Measurements from ENCODE around the gene GALNT18. TPM values are rescaled to one million over a fixed set of nuclear protein-coding genes. Genes with fewer than 3 reads are reported as not detected.

GALNT18 gene
- total and polyA plus RNA-seq, 4 donors, result 2.1 to 11.0 (median 3.8) TPM

GRCh38 chr11:11409901-11410300 lies 211.9 kb downstream of the GALNT18 start (continued):
- no peak for TF ChIP-seq REST (IDR thresholded peaks at IDR 0.05)
- TF ChIP-seq EGR1 (IDR thresholded peaks at IDR 0.05; ENCODE audit: low read depth in 2 of 2), result no peak
- TF ChIP-seq JUND (IDR thresholded peaks at IDR 0.05), result no peak
- TF ChIP-seq RAD21 (IDR thresholded peaks at IDR 0.05), result no peak

GRCh38 chr11:11409224-11409623 lies 212.6 kb downstream of the GALNT18 start:
- Histone ChIP-seq H3K9me3 (ENCODE audit: control insufficient read depth in 4 of 4, low read length in 3 of 4) (no peaks in the 10 kb centered on the region), H3K4me3 (ENCODE audit: low read depth in 1 of 3, low read length in 3 of 3) (no peak overlapping the region), H3K27ac (ENCODE audit: low read depth in 1 of 2, low read length in 2 of 2) (no peak overlapping the region), H3K27me3 (ENCODE audit: control insufficient read depth in 4 of 4, insufficient read depth in 4 of 4, low read length in 3 of 4) (no peaks in the 10 kb centered on the region), H3K4me1 (ENCODE audit: control insufficient read depth in 4 of 4, insufficient read depth in 4 of 4, low read length in 3 of 4) (peaks cover 2 to 30% (median 20%) of the 10 kb centered on the region in 4 donors), H3K36me3 (ENCODE audit: control insufficient read depth in 4 of 4, insufficient read depth in 3 of 4, low read depth in 1 of 4, low read length in 3 of 4) (no peaks in the 10 kb centered on the region), H3K9ac (ENCODE audit: low read depth in 1 of 2, low read length in 2 of 2) (no peak overlapping the region)
- no peak for TF ChIP-seq YY1 (IDR thresholded peaks at IDR 0.05)
- TF ChIP-seq HNF4G (IDR thresholded peaks at IDR 0.05), result no peak
- no peak for TF ChIP-seq FOXA2 (IDR thresholded peaks at IDR 0.05)
- no peak for TF ChIP-seq ATF3 (IDR thresholded peaks at IDR 0.05)
- no peak for TF ChIP-seq RXRA (IDR thresholded peaks at IDR 0.05)
- TF ChIP-seq TAF1 (conservative IDR thresholded peaks at IDR 0.05), result no peak
- TF ChIP-seq NR2F2 (IDR thresholded peaks at IDR 0.05), result no peak
- no peak for TF ChIP-seq ZBTB33 (IDR thresholded peaks at IDR 0.05)
- TF ChIP-seq JUND (IDR thresholded peaks at IDR 0.05), result no peak
- no peak for TF ChIP-seq MAX (IDR thresholded peaks at IDR 0.05)
- TF ChIP-seq EGR1 (IDR thresholded peaks at IDR 0.05; ENCODE audit: low read depth in 2 of 2), result no peak
- no peak for TF ChIP-seq GABPA (IDR thresholded peaks at IDR 0.05 in 1 of 2, conservative IDR thresholded peaks at IDR 0.05 in 1 of 2)
- no peak for TF ChIP-seq CTCF (IDR thresholded peaks at IDR 0.05; ENCODE audit: low read depth, low read length, missing input control)
- TF ChIP-seq SP1 (IDR thresholded peaks at IDR 0.05), result no peak
- no peak for TF ChIP-seq RAD21 (IDR thresholded peaks at IDR 0.05)
- TF ChIP-seq REST (IDR thresholded peaks at IDR 0.05), result no peak
- TF ChIP-seq FOXA1 (IDR thresholded peaks at IDR 0.05), result no peak
- WGBS, result 87% methylated on average over 6 of the region's 6 CpGs
- no peak for DNase-seq (ENCODE audit: low spot score)

Data from liver (tissue), 9 donors.